SJSA1 (cell line): ENCODE results near the gene FARSA. TPM values are rescaled to one million over a fixed set of nuclear protein-coding genes. Genes with fewer than 3 reads are reported as not detected.

Experiments used
- DNase-seq, 2 experiments: peaks; one replicate each; pipeline ENCODE4 v3.0.0-alpha.2; 2015 to 2020; ENCODE audit warnings: low spot score in 2 of 2, low read depth in 1 of 2
- H3K27ac ChIP-seq: fragments of 250-450 bp; sonication (Bioruptor Pico); 2 replicates; pipeline ENCODE4 v1.5.1; 2020; ENCODE audit warnings: mild to moderate bottlenecking, moderate library complexity
- H3K27me3 ChIP-seq: fragments of 250-450 bp; sonication (Bioruptor Pico); replicated peaks from 2 replicates; pipeline ENCODE4 v1.5.1; 2020; ENCODE audit warnings: mild to moderate bottlenecking, moderate library complexity
- H3K36me3 ChIP-seq: fragments of 250-450 bp; sonication (Bioruptor Pico); 2 replicates; pipeline ENCODE4 v1.5.1; 2020; ENCODE audit warnings: mild to moderate bottlenecking
- H3K4me1 ChIP-seq: fragments of 250-450 bp; sonication (Bioruptor Pico); replicated peaks from 2 replicates; pipeline ENCODE4 v1.6.1; 2021; ENCODE audit warnings: mild to moderate bottlenecking
- H3K4me3 ChIP-seq: fragments of 250-450 bp; sonication (Bioruptor Pico); 2 replicates; pipeline ENCODE4 v1.5.1; 2020; ENCODE audit warnings: mild to moderate bottlenecking
- H3K9me3 ChIP-seq: fragments of 250-450 bp; sonication (Bioruptor Pico); replicated peaks from 2 replicates; pipeline ENCODE4 v1.5.1; 2020; ENCODE audit warnings: mild to moderate bottlenecking
- total RNA-seq: library from RNA; depleted of rRNA; stranded (reverse); fragments of >200 nt; shearing (Covaris generic); gene quantifications from 2 replicates; pipeline ENCODE4 v1.2.3, GENCODE V29; 2014

The FARSA gene
- total RNA-seq, 1 experiment from 2014 or later = 48.3 TPM

DNA sequence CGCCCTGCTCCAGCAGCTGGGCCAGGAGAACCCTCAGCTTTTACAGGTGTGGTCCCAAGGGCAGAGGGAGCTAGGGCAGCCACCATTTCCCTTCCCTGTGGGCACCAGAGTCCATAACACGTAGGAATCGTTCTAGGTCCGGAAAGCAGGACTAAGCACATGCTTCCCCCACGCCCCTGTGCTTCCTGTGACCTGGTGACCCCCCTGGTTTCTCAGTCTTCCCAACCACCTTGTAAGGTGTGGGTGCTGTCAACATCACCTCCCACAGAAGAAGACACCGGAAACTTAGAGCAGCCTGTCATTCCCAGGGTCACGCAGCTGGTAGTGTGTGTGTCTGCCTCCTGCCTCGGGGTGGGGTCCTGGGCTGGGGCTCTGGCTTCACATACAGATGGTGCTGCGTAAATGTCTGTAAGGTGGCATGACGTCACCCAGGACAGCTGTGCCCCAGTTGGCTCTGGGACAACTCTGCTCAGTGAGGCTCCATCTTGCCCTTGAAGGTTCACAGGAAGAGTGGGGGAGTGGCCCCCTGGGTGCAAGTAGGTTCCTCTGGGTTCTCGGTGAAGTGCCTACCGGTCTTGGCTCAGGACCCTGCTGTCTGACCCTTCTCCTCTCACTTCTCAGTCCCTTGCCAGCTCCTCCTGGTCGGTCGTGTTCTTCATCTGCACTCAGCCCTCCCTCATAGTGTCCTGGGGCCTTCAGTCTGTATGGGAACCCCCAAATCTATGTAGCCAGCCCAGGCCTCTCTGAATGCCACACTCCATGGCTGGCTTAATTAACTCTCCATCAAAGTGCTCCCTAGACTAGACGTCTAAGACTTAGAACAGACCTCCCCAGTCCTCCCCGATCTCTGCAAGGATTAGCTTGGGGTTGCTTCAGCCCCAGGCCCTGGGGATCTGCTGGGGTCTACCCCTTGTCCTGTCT is 16.1 kb upstream of the FARSA start:
- Histone ChIP-seq H3K27ac (no peak overlapping the region), H3K36me3 (peaks cover 95% of the 10 kb centered on the region)
- no peak for DNase-seq

DNA sequence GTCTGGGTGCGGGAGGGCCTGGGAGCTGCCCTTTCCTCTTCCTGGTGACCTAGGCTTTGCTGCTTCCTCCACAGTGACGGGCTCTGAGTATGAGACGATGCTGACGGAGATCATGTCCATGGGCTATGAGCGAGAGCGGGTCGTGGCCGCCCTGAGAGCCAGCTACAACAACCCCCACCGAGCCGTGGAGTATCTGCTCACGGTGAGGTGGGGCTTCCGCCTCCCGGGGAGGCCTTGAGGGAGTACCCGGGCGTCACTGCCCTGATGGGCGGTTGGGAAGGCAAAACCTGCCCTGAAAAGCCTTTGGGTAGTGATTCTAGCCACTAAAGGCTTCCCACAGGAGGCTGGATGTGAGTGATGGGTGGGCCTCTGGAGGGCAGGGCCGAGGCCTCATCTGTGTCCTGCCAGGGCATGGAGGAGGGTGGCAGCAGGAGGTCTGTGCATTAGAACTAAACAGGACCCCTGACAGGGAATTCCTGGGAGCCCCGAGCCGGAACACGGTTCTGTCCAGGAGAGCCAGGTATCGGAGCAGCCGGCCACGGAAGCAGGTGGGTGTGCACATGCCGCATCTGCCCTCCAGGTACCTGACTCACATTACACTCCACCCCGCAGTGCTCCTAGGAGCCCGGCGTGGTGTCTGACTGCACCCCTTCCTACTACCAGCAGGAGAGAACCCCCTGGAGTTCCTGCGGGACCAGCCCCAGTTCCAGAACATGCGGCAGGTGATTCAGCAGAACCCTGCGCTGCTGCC is 15.3 kb upstream of the FARSA start:
- H3K27me3 ChIP-seq = no peaks in the 10 kb centered on the region
- peaks cover 12% of the 10 kb centered on the region for H3K4me1 ChIP-seq
- H3K4me3 ChIP-seq = no peak overlapping the region
- H3K36me3 ChIP-seq = peaks cover 93% of the 10 kb centered on the region
- DNase-seq = no peak
- no peak overlapping the region for H3K27ac ChIP-seq
- no peaks in the 10 kb centered on the region for H3K9me3 ChIP-seq

More for the DNA sequence above, 16.1 kb upstream of the FARSA start:
- Histone ChIP-seq H3K9me3 (no peaks in the 10 kb centered on the region), H3K4me1 (peaks cover 12% of the 10 kb centered on the region), H3K27me3 (no peaks in the 10 kb centered on the region), H3K4me3 (no peak overlapping the region)

DNA sequence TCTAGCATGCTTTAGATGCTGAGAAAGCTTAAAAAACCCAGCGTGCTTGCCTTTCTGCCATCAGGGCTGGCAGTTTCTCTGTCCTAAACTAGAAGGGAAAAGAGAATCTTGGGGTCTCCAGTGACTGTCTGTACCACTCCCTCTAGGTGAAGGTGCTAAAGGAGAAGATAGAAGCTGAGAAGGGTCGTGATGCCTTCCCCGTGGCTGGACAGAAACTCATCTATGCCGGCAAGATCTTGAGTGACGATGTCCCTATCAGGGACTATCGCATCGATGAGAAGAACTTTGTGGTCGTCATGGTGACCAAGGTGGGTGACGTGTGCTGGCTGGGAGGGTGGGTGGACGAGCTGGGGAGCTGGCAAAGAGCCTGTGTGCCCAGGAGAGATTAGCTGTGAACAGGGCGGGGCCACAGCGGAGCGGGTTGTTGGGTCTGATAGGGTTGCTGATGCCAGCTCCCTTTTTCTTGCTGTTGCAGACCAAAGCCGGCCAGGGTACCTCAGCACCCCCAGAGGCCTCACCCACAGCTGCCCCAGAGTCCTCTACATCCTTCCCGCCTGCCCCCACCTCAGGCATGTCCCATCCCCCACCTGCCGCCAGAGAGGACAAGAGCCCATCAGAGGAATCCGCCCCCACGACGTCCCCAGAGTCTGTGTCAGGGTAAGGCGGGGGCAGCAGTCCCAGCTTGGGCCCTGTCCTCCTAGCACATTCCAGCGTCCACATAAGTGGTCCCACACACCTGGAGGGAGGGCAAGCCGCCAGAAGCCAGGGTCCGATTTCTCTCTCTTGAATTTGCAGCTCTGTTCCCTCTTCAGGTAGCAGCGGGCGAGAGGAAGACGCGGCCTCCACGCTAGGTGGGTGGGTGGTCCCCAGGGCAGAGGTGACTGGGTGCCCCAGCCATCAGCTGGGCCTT is 14.4 kb upstream of the FARSA start:
- DNase-seq = no peak
- Histone ChIP-seq H3K27me3 (no peaks in the 10 kb centered on the region), H3K4me1 (peaks cover 12% of the 10 kb centered on the region), H3K9me3 (no peaks in the 10 kb centered on the region), H3K27ac (no peak overlapping the region), H3K36me3 (peaks cover 93% of the 10 kb centered on the region), H3K4me3 (no peak overlapping the region)

- Histone ChIP-seq H3K36me3 (peaks cover 93% of the 10 kb centered on the region), H3K9me3 (no peaks in the 10 kb centered on the region), H3K27me3 (no peaks in the 10 kb centered on the region), H3K27ac (peak overlapping the region; percentile 83; the same call in 1 of the 2 replicates), H3K4me1 (peaks cover 7% of the 10 kb centered on the region), H3K4me3 (peak overlapping the region; percentile 63)
- no peak for DNase-seq
Observed at GRCh38 chr19:12946731-12947496, 13.4 kb upstream of the FARSA start.

DNA sequence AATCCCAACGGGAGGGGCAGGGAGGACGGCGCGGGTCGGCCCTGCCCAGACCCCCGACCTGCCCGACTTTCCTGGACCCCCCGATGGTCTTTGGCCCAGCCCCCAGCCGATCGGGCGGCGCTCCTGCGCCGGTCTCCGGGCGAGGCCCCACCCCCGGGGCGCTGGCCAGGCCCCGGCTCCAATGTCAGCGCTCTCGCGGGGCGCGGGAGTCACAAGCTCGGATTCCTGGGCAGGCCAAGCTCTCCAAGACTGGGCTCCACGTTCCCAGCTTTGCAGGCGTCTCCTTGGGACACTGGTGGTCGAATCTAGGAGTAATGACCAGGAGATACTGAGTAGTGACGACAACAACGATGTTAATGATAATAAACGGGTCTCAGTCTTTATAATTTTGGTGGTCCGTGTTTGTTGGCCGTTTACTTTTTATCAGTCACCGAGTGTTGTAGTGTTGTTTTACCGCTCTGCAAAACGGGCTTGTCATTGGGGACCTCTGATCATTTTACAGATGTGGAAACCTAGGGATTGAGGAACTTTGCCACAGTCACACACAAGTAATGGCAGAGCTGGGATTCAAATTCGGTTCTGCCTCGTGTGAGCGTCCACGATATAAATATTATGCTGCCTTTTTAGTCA is 12.7 kb upstream of the FARSA start:
- peak; percentile 59 to 82 for DNase-seq
- Histone ChIP-seq H3K4me3 (peak overlapping the region; percentile 63), H3K27me3 (no peaks in the 10 kb centered on the region), H3K36me3 (peaks cover 93% of the 10 kb centered on the region), H3K9me3 (no peaks in the 10 kb centered on the region), H3K27ac (peak overlapping the region; percentile 83), H3K4me1 (peaks cover 7% of the 10 kb centered on the region)

GRCh38 chr19:12945479-12946091 is 12.1 kb upstream of the FARSA start, which contains the start of gene RAD23A:
Gene RAD23A (plus strand): TSS chr19:12945862. CDS start chr19:12945949, 87 bp downstream.
- Histone ChIP-seq H3K9me3 (no peaks in the 10 kb centered on the region), H3K27me3 (no peaks in the 10 kb centered on the region), H3K4me3 (peak within 1 kb of the TSS; percentile 63), H3K36me3 (peaks cover 93% of the 10 kb centered on the region), H3K4me1 (peaks cover 8% of the 10 kb centered on the region), H3K27ac (peak within 1 kb of the TSS; percentile 83)
- peak; percentile 95 to 98 for DNase-seq

DNA sequence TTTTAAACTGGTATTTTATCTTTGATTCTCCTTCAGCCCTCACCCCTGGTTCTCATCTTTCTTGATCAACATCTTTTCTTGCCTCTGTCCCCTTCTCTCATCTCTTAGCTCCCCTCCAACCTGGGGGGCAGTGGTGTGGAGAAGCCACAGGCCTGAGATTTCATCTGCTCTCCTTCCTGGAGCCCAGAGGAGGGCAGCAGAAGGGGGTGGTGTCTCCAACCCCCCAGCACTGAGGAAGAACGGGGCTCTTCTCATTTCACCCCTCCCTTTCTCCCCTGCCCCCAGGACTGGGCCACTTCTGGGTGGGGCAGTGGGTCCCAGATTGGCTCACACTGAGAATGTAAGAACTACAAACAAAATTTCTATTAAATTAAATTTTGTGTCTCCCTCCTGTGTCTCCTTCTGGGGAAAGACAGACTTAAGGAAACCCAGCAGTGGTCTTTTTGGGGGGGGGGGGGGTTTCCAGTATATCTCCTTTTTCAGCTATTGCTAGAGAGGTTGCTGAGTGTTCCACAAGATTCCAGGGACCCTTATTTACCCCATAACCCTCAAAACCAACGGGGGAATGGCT is 10.7 kb upstream of the FARSA start:
- H3K27ac ChIP-seq = no peak overlapping the region
- H3K4me1 ChIP-seq = peaks cover 21% of the 10 kb centered on the region
- no peak for DNase-seq
- H3K27me3 ChIP-seq = no peaks in the 10 kb centered on the region
- H3K9me3 ChIP-seq = no peaks in the 10 kb centered on the region
- H3K36me3 ChIP-seq = peaks cover 93% of the 10 kb centered on the region
- H3K4me3 ChIP-seq = no peak overlapping the region

DNA sequence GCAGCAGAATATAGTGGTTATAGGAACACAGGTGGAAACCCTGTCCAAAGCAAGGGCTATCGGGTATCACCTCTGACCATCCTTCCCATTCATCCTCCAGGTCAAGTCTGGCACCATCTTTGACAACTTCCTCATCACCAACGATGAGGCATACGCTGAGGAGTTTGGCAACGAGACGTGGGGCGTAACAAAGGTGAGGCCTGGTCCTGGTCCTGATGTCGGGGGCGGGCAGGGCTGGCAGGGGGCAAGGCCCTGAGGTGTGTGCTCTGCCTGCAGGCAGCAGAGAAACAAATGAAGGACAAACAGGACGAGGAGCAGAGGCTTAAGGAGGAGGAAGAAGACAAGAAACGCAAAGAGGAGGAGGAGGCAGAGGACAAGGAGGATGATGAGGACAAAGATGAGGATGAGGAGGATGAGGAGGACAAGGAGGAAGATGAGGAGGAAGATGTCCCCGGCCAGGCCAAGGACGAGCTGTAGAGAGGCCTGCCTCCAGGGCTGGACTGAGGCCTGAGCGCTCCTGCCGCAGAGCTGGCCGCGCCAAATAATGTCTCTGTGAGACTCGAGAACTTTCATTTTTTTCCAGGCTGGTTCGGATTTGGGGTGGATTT is 10.0 kb upstream of the FARSA start:
- Histone ChIP-seq H3K27me3 (no peaks in the 10 kb centered on the region), H3K27ac (no peak overlapping the region), H3K9me3 (no peaks in the 10 kb centered on the region), H3K4me1 (peaks cover 21% of the 10 kb centered on the region), H3K36me3 (peaks cover 93% of the 10 kb centered on the region), H3K4me3 (no peak overlapping the region)
- DNase-seq = no peak

GRCh38 chr19:12940897-12941296 is 7.4 kb upstream of the FARSA start:
- Histone ChIP-seq H3K27me3 (no peaks in the 10 kb centered on the region), H3K36me3 (peaks cover 69% of the 10 kb centered on the region), H3K4me3 (no peak overlapping the region), H3K4me1 (peaks cover 23% of the 10 kb centered on the region), H3K27ac (no peak overlapping the region), H3K9me3 (no peaks in the 10 kb centered on the region)
- DNase-seq = no peak

DNA sequence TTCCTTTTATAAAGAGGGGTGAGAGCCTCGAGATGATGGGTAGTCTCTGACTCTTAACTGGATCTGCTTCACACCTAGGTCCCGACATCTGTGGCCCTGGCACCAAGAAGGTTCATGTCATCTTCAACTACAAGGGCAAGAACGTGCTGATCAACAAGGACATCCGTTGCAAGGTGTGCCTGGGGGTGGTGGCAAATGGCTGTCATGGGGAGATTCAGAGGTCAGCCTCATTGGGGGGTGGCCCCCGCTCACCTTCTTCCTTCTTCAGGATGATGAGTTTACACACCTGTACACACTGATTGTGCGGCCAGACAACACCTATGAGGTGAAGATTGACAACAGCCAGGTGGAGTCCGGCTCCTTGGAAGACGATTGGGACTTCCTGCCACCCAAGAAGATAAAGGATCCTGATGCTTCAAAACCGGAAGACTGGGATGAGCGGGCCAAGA is 6.5 kb upstream of the FARSA start:
- peaks cover 64% of the 10 kb centered on the region for H3K36me3 ChIP-seq
- H3K9me3 ChIP-seq = no peaks in the 10 kb centered on the region
- H3K4me3 ChIP-seq = peak overlapping the region; percentile 80
- no peak for DNase-seq
- H3K4me1 ChIP-seq = peaks cover 23% of the 10 kb centered on the region
- H3K27me3 ChIP-seq = no peaks in the 10 kb centered on the region
- no peak overlapping the region for H3K27ac ChIP-seq

DNA sequence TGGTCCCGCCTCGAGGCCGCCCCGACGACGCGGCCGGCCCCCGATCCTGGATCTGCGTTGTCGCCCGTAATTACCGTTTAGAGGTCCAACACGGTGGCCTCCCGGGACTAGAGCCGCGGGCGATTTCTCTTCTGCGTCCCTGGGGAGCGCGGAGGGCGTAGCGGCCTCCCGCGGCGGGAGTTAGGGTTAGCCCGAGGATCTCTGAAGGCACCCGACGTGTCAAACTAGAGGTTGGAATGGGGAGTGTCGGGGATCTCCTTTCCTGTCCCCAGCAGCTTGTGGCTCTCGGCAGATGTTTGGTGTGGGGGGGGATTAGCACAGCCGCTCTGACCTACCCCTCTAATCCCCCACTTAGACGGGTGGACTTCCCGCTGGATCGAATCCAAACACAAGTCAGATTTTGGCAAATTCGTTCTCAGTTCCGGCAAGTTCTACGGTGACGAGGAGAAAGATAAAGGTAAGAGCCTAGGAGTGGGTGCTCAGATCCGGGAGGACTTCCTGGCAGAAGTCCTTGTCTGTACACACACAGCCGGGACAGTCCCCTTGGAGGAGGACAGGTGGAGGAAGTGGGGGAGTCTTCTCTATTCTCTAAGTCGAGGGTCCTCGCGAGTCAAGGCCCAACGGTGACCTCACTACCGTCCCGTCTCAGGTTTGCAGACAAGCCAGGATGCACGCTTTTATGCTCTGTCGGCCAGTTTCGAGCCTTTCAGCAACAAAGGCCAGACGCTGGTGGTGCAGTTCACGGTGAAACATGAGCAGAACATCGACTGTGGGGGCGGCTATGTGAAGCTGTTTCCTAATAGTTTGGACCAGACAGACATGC is 5.5 kb upstream of the FARSA start:
- Histone ChIP-seq H3K27me3 (no peaks in the 10 kb centered on the region), H3K9me3 (no peaks in the 10 kb centered on the region), H3K4me1 (peaks cover 25% of the 10 kb centered on the region), H3K4me3 (peak overlapping the region; percentile 80), H3K27ac (peak overlapping the region; percentile 39), H3K36me3 (peaks cover 54% of the 10 kb centered on the region)
- no peak for DNase-seq
